ENCODE data around the gene KIF5C.

DNA sequence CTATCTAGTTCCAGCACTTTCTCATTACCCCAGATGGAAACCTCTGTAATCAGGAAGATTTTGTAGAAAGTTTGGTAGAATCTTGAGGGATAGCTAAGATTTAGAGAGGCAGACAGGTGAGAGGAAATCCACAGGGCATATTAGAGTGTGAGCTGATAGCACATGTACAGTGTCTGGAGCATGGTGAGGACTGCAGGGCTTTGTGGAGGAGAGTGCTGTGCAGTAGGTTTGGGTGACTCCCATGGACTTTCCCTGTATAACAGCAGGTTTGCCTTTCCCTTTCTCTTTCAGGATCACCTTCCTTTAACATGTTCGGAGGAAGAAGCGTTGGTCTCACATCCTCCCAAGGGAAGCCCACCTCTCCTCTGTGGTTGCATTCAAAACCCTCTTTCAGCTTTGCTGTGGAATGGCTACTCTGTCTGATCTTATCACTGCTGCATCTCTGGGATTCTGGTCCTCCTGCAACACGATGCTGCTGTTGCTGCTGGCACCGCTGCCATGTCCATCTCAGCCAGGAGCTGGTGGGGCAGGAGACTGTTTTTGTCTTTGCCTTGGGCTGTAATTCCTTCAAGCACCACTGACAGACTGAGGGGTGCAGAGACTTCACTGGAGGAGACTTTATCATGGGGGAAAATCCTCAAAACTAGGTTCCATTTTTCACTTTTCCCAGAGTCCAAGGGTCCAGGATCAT is 7.8 kb upstream of the KIF5C start:
- TF ChIP-seq POLR2AphosphoS5 (IDR thresholded peaks at IDR 0.05; ENCODE audit: borderline replicate concordance, low read depth, low read length) (no peak), EZH2 (IDR thresholded peaks at IDR 0.05) (no peak)

All from SK-N-MC (cell line).